Measurements from ENCODE around the gene SBF2.
"Not testable (repeated sequence)": the region's sequence is repeated elsewhere in the genome, so short reads cannot be mapped to it uniquely, and the experiment has no call there.

Gene SBF2

DNA sequence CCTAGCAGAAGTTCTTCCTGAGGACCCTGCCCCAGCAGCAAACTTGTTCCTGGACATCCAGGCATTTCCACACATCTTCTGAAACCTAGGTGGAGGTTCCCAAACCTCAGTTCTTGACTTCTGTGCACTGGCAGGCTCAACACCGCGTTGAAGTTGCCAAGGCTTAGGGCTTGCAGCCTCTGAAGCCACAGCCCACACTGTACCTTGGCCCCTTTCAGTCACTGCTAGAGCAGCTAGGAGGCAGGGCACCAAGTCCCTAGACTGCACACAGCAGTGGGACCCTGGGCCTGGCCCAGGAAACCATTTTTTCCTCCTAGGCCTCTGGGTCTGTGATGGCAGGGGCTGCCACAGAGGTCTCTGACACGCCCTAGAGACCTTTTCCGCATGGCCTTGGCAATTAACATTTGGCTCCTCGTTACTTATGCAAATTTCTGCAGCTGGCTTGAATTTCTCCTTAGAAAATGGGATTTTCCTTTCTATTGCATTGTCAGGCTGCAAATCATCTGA is 159.0 kb downstream of the SBF2 start:
- Histone ChIP-seq H3K4me3 (ENCODE audit: low read depth, low read length) (no peak overlapping the region), H3K27me3 (ENCODE audit: insufficient read depth, low read depth, severe bottlenecking) (no peaks in the 10 kb centered on the region), H3K36me3 (peaks cover 3% of the 10 kb centered on the region; the same call in 1 of the 2 replicates), H3K27ac (no peak overlapping the region), H3K9me3 (ENCODE audit: severe bottlenecking) (no peaks in the 10 kb centered on the region)
- no peak for DNase-seq
- TF ChIP-seq, protein P1, sequence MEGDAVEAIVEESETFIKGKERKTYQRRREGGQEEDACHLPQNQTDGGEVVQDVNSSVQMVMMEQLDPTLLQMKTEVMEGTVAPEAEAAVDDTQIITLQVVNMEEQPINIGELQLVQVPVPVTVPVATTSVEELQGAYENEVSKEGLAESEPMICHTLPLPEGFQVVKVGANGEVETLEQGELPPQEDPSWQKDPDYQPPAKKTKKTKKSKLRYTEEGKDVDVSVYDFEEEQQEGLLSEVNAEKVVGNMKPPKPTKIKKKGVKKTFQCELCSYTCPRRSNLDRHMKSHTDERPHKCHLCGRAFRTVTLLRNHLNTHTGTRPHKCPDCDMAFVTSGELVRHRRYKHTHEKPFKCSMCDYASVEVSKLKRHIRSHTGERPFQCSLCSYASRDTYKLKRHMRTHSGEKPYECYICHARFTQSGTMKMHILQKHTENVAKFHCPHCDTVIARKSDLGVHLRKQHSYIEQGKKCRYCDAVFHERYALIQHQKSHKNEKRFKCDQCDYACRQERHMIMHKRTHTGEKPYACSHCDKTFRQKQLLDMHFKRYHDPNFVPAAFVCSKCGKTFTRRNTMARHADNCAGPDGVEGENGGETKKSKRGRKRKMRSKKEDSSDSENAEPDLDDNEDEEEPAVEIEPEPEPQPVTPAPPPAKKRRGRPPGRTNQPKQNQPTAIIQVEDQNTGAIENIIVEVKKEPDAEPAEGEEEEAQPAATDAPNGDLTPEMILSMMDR (IDR thresholded peaks at IDR 0.05; ENCODE audit: low read depth, low read length), result no peak

DNA sequence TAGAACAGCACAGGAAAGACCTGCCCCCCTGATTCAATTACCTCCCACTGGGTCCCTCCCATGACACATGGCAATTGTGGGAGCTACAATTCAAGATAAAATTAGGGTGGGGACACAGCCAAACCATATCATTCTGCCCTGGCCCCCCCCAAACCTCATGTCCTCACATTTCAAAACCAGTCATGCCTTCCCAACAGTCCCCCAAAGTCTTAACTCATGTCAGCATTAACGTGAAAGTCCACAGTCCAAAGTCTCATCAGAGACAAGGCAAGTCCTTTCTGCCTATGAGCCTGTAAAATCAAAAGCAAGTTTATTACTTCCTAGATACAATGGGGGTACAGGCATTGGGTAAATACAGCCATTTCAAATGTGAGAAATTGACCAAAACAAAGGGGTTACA is 159.8 kb downstream of the SBF2 start:
- not testable (repeated sequence) for H3K4me3 ChIP-seq (ENCODE audit: low read depth, low read length); H3K36me3 ChIP-seq; H3K27ac ChIP-seq; H3K9me3 ChIP-seq (ENCODE audit: severe bottlenecking); DNase-seq; H3K27me3 ChIP-seq (ENCODE audit: insufficient read depth, low read depth, severe bottlenecking)

DNA sequence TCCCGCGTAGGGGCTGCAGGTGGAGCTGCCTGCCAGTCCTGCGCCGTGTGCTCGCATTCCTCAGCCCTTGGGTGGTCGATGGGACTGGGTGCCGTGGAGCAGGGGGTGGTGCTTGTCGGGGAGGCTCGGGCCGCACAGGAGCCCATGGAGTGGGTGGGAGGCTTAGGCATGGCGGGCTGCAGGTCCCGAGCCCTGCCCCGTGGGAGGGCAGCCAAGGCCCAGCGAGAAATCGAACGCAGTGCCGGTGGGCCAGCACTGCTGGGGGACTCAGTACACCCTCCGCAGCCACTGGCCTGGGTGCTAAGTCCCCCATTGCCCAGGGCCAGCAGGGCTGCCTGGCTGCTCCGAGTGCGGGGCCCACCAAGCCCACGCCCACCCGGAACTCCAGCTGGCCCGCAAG is 160.8 kb downstream of the SBF2 start:
- H3K27ac ChIP-seq; H3K27me3 ChIP-seq (ENCODE audit: insufficient read depth, low read depth, severe bottlenecking); H3K9me3 ChIP-seq (ENCODE audit: severe bottlenecking); DNase-seq; H3K4me3 ChIP-seq (ENCODE audit: low read depth, low read length); H3K36me3 ChIP-seq: not testable (repeated sequence)

DNA sequence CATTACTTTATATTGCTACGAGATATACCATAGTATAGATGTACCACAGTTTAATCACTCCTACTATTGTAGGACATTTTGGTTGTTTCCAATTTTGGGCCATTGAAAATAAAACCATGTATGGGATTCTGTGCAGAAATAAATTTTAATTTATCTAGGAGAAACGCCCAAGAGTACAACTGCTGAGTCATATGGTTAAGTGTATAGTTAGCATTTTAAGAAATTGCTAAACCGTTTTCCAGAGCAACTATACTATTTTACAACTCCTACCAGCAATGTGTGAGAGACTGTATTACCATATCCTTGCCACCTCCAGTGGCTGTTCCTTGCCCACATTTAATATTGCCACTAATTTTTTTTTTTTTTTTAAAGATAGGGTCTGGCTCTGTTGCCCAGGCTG is 163.1 kb downstream of the SBF2 start:
- TF ChIP-seq, protein P1 (IDR thresholded peaks at IDR 0.05; ENCODE audit: low read depth, low read length), result no peak
- no peak overlapping the region for H3K4me3 ChIP-seq (ENCODE audit: low read depth, low read length)
- DNase-seq, result no peak
- H3K9me3 ChIP-seq (ENCODE audit: severe bottlenecking), result no peaks in the 10 kb centered on the region
- H3K36me3 ChIP-seq, result peaks cover 3% of the 10 kb centered on the region; the same call in 1 of the 2 replicates
- no peak overlapping the region for H3K27ac ChIP-seq
- no peaks in the 10 kb centered on the region for H3K27me3 ChIP-seq (ENCODE audit: insufficient read depth, low read depth, severe bottlenecking)

DNA sequence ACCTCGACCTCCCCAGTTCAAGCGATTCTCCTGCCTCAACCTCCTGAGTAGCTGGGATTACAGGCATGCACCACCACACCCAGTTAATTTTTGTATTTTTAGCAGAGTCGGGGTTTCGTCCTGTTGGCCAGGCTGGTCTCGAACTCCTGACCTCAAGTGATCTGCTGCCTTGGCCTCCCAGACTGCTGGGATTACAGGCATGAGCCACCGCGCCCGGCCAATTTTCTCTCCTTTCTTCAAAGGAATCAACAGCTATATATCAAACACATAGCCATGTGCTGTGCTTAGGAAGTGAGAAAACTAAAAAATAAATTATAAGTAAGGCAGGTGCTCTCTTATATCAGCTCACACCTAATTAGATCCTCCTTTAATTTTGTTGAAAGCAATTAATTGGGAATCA is 164.8 kb downstream of the SBF2 start:
- not testable (repeated sequence) for H3K27ac ChIP-seq; DNase-seq; H3K36me3 ChIP-seq; H3K27me3 ChIP-seq (ENCODE audit: insufficient read depth, low read depth, severe bottlenecking); H3K9me3 ChIP-seq (ENCODE audit: severe bottlenecking); H3K4me3 ChIP-seq (ENCODE audit: low read depth, low read length)

DNA sequence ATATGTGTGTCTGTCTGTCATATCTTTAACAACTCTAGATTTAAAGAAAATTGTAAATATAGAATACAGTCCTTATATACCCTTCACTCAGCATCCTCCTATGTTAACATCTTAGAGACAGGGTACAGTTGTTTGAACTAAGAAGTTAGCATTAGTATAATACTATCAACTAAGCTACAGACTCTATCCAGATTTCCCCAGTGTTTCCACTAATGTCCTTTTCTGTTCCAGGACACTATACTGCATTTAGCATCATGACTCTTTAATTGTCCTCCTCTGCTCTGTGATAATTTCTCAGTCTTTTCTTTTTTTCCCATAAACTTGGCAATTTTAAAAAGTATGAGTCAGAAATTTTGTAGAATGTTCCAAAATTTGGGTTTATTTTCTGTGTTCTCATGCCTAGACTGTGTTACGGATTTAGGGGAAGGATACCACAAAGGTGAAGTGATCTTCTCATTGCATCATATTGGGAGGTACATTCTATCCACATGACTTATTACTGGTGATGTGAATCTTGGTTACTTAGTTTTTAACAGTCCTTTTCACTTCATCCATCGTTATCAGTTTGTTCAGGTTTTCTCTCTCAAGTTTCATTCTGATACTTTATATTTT is 168.4 kb downstream of the SBF2 start:
- Histone ChIP-seq H3K9me3 (ENCODE audit: severe bottlenecking) (no peaks in the 10 kb centered on the region), H3K36me3 (no peaks in the 10 kb centered on the region), H3K4me3 (ENCODE audit: low read depth, low read length) (no peak overlapping the region), H3K27me3 (ENCODE audit: insufficient read depth, low read depth, severe bottlenecking) (no peaks in the 10 kb centered on the region), H3K27ac (no peak overlapping the region)
- DNase-seq, result no peak
- TF ChIP-seq, protein P1 (IDR thresholded peaks at IDR 0.05; ENCODE audit: low read depth, low read length), result no peak

DNA sequence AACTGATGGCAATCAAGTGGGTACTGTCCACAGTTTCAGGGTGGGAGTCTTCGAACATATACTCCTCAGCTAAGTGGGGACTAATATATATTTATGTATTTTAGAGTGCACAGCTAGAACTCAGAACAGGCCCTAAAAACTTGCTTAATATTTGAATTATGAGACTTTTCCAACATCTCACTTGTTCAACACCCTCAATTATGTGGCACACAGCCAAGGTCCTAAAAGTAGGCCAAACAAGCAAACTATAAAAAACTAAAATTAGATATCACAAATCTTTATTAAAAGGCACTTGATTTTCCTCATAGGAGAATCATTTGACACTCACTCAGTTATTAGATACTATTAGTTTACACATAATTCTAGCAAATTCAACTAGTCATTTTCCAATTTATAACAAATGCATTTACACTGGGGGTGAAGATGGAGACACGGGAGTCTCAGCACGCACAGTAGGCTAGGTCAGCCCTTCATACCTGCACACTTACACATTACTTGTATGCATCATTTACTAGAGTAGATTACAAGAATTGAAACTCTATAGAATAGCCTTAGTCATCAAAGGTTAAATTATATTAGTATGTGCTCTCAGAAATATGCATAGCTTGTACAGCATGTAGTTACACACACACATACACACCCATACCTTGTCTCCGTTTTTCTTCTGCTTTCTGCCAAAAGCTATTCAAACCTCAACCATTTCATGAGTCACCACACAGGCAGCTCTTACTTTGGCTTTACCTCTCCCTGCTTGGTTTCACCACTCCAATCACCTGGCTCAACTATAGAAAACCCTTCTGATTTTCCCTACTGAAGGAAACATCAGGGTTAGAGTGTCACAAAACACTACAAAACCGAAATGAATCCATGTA is 171.5 kb downstream of the SBF2 start:
- H3K4me3 ChIP-seq (ENCODE audit: low read depth, low read length), result no peak overlapping the region
- no peaks in the 10 kb centered on the region for H3K27me3 ChIP-seq (ENCODE audit: insufficient read depth, low read depth, severe bottlenecking)
- TF ChIP-seq, protein P1 (IDR thresholded peaks at IDR 0.05; ENCODE audit: low read depth, low read length), result no peak
- DNase-seq, result no peak
- no peaks in the 10 kb centered on the region for H3K36me3 ChIP-seq
- H3K9me3 ChIP-seq (ENCODE audit: severe bottlenecking), result no peaks in the 10 kb centered on the region
- no peak overlapping the region for H3K27ac ChIP-seq

Measured in WERI-Rb-1 (cell line).